ENCODE data around the gene TPD52L2. TPM values are rescaled to one million over a fixed set of nuclear protein-coding genes. Genes with fewer than 3 reads are reported as not detected.

The TPD52L2 gene
- polyA plus RNA-seq, 1 experiment: 202 TPM

DNA sequence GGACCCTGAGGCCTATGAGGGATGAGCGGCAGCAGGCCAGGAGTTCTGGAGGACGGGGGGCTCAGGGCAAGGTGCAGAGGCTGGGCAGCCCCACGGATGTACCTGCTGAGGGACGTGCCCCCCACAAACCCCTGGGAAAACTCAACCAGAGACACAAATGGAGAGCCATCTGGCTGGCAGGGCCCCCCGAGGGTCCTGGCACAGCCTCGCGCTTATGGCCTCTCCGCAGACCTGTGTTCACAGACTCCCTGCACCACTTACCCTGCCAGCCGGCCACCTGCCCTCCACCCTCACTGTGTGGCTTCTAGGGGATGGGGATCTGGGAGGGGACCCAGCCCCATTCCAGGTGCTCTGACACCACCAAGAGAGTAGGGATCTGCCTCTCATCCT is 30.6 kb upstream of the TPD52L2 start:
- H3K27me3 ChIP-seq (ENCODE audit: control insufficient read depth, insufficient read depth, low read length): no peaks in the 10 kb centered on the region
- CTCF ChIA-PET: interaction anchor here (1.2 kb wide), 1 partner anchor 59 kb away, joined by 3 read pairs; no protein-coding TSS in a partner anchor
- peak overlapping the region; percentile 92 for H3K27ac ChIP-seq (ENCODE audit: low read depth, low read length)
- peaks cover 7% of the 10 kb centered on the region; the same call in 1 of the 2 replicates for H3K9me3 ChIP-seq (ENCODE audit: control insufficient read depth, insufficient read depth, low read length)
- H3K4me3 ChIP-seq (ENCODE audit: low read depth, low read length): no peak overlapping the region
- DNase-seq (ENCODE audit: low read depth, low spot score): no peak
- POLR2A ChIA-PET: interaction anchor here (0.6 to 2.5 kb wide), 4 partner anchors 31 to 327 kb away, joined by 5 to 17 read pairs (median 6); partner anchors contain the start of genes TCEA2 and TPD52L2
- no peak for TF ChIP-seq CTCF (IDR thresholded peaks at IDR 0.05; ENCODE audit: low read depth, low read length)

DNA sequence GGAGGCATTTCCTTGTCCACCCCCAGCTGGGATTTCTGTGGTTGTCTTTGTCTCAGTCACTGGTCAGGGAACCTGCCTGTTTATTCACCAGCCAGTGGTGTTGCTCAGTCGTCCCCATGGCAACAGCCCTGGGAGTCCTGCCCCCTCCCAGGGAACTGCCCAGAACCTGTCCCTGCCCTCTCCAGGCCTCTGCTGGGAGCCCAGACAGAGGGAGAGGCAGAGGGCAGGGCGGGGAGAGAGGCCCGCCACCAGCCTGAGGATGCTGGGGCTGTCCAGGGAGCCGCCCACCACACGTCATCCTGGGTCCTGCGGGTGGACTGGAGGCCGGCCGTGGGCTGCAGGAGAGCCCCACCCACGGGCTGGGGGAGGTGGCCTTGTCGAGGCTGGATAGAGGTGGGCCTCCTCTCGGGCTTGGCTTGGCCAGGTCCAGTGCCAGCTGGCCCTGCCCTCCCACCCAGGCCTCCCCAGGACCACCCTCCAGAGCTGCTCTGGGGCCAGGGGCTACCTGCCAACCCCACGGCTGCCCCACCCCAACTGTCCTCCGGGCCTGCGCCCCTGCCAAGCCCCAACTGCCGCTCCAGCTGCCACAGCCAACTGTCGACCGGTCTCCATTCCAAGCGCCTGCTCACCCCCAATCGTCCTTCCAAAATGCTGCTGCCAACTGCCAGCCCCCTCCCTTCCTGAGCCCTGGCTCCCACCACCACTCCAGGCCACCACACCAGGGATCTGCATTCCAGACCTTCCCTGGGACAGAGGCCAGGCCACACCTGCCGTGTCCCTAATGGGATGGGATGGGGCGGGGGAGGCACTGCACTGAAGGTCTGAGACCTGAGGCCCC is 29.8 kb upstream of the TPD52L2 start:
- Histone ChIP-seq H3K4me3 (ENCODE audit: low read depth, low read length) (no peak overlapping the region), H3K27ac (ENCODE audit: low read depth, low read length) (peak overlapping the region; percentile 92), H3K9me3 (ENCODE audit: control insufficient read depth, insufficient read depth, low read length) (peaks cover 7% of the 10 kb centered on the region; the same call in 1 of the 2 replicates), H3K27me3 (ENCODE audit: control insufficient read depth, insufficient read depth, low read length) (no peaks in the 10 kb centered on the region)
- ChIA-PET CTCF (no interaction called here), POLR2A (interaction anchor here (0.6 to 2.5 kb wide), 4 partner anchors 30 to 328 kb away, joined by 5 to 17 read pairs (median 6); partner anchors contain the start of genes TCEA2 and TPD52L2)
- no peak for TF ChIP-seq CTCF (IDR thresholded peaks at IDR 0.05; ENCODE audit: low read depth, low read length)
- peak; percentile 96 for DNase-seq (ENCODE audit: low read depth, low spot score)

- Histone ChIP-seq H3K9me3 (ENCODE audit: control insufficient read depth, insufficient read depth, low read length) (peaks cover 7% of the 10 kb centered on the region; the same call in 1 of the 2 replicates), H3K27me3 (ENCODE audit: control insufficient read depth, insufficient read depth, low read length) (no peaks in the 10 kb centered on the region), H3K4me3 (ENCODE audit: low read depth, low read length) (no peak overlapping the region), H3K27ac (ENCODE audit: low read depth, low read length) (no peak overlapping the region)
- ChIA-PET POLR2A (interaction anchor here (0.6 kb wide), 1 partner anchor 564 kb away, joined by 4 read pairs; no protein-coding TSS in a partner anchor), CTCF (no interaction called here)
- TF ChIP-seq CTCF (IDR thresholded peaks at IDR 0.05; ENCODE audit: low read depth, low read length): no peak
- no peak for DNase-seq (ENCODE audit: low read depth, low spot score)
Observed at GRCh38 chr20:63836458-63837344, 28.4 kb upstream of the TPD52L2 start.

DNA sequence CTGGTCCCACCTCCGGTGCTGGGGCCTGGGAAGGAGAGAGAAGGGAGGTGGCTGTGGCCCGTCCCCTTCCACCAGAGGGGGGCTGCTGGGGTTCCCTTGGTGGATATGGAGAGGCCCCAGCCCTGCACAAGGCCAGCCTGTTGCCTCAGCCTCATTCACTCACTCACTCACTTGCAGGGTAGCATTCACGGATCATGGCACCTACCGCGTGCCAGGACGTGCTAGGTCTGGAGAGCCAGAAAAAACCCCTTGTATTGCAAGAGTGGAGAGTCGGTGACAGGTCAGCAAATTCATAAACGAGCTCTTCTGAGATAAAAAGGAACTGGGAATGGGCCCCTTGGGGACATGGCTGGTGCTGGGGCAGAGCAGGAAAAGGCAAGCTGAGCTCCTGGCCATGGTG is 27.6 kb upstream of the TPD52L2 start:
- DNase-seq (ENCODE audit: low read depth, low spot score): no peak

More for the DNA sequence above, 27.6 kb upstream of the TPD52L2 start:
- Histone ChIP-seq H3K9me3 (ENCODE audit: control insufficient read depth, insufficient read depth, low read length) (peaks cover 7% of the 10 kb centered on the region; the same call in 1 of the 2 replicates), H3K27ac (ENCODE audit: low read depth, low read length) (no peak overlapping the region), H3K27me3 (ENCODE audit: control insufficient read depth, insufficient read depth, low read length) (no peaks in the 10 kb centered on the region), H3K4me3 (ENCODE audit: low read depth, low read length) (no peak overlapping the region)
- no peak for TF ChIP-seq CTCF (IDR thresholded peaks at IDR 0.05; ENCODE audit: low read depth, low read length)
- CTCF ChIA-PET: no interaction called here
- POLR2A ChIA-PET: interaction anchor here (0.6 kb wide), 1 partner anchor 564 kb away, joined by 4 read pairs; no protein-coding TSS in a partner anchor

Data from AG04450 (cell line).